Measurements from ENCODE around the gene TNRC6B.
A peak's percentile ranks its signal among the peaks of the same experiment; 100 is the strongest.

The TNRC6B gene, protein sequence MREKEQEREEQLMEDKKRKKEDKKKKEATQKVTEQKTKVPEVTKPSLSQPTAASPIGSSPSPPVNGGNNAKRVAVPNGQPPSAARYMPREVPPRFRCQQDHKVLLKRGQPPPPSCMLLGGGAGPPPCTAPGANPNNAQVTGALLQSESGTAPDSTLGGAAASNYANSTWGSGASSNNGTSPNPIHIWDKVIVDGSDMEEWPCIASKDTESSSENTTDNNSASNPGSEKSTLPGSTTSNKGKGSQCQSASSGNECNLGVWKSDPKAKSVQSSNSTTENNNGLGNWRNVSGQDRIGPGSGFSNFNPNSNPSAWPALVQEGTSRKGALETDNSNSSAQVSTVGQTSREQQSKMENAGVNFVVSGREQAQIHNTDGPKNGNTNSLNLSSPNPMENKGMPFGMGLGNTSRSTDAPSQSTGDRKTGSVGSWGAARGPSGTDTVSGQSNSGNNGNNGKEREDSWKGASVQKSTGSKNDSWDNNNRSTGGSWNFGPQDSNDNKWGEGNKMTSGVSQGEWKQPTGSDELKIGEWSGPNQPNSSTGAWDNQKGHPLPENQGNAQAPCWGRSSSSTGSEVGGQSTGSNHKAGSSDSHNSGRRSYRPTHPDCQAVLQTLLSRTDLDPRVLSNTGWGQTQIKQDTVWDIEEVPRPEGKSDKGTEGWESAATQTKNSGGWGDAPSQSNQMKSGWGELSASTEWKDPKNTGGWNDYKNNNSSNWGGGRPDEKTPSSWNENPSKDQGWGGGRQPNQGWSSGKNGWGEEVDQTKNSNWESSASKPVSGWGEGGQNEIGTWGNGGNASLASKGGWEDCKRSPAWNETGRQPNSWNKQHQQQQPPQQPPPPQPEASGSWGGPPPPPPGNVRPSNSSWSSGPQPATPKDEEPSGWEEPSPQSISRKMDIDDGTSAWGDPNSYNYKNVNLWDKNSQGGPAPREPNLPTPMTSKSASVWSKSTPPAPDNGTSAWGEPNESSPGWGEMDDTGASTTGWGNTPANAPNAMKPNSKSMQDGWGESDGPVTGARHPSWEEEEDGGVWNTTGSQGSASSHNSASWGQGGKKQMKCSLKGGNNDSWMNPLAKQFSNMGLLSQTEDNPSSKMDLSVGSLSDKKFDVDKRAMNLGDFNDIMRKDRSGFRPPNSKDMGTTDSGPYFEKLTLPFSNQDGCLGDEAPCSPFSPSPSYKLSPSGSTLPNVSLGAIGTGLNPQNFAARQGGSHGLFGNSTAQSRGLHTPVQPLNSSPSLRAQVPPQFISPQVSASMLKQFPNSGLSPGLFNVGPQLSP (N-terminal part only)

DNA sequence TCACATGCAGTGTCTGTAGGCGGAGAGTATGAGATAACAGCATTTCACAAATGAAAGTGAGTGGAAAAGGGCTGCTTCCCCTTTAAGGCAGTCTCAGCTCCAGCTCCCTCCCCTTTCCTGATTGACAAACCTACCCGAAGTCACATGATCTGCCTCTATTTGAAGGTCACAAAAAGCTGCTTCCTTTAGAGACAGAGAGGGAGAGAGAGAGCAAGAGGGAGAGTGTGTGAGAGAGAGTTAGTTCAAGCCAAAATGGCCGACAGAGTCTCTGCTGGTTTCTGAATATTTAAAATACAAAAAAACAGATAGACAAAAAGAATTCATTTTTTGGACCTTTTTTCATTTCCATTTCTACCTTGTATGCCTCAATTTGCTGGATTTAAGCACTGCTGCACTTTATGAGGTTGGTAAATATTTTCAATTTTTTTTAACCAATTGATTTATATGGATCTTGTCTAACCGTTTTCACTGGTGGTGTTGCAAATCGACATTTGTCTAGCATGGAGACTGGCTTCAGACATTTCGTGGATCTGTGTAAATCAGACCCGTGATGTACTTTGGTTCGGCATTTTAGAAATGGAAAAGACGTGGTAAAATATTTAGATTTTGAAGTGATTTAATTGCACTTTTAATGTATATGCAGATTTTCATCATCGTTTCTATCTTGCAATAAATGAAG lies at the start of gene TNRC6B:
TNRC6B (plus strand) TSS at position 188 of the 679 bp plus-strand sequence; CDS start at position 399, 211 bp downstream.
- TF ChIP-seq, protein P1, sequence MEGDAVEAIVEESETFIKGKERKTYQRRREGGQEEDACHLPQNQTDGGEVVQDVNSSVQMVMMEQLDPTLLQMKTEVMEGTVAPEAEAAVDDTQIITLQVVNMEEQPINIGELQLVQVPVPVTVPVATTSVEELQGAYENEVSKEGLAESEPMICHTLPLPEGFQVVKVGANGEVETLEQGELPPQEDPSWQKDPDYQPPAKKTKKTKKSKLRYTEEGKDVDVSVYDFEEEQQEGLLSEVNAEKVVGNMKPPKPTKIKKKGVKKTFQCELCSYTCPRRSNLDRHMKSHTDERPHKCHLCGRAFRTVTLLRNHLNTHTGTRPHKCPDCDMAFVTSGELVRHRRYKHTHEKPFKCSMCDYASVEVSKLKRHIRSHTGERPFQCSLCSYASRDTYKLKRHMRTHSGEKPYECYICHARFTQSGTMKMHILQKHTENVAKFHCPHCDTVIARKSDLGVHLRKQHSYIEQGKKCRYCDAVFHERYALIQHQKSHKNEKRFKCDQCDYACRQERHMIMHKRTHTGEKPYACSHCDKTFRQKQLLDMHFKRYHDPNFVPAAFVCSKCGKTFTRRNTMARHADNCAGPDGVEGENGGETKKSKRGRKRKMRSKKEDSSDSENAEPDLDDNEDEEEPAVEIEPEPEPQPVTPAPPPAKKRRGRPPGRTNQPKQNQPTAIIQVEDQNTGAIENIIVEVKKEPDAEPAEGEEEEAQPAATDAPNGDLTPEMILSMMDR (conservative IDR thresholded peaks at IDR 0.05; ENCODE audit: low read depth, low read length) = no peak
- DNase-seq (ENCODE audit: low read depth) = peak; percentile 94
- peak within 1 kb of the TSS; percentile 100 for H3K4me3 ChIP-seq (ENCODE audit: low read length)

DNA sequence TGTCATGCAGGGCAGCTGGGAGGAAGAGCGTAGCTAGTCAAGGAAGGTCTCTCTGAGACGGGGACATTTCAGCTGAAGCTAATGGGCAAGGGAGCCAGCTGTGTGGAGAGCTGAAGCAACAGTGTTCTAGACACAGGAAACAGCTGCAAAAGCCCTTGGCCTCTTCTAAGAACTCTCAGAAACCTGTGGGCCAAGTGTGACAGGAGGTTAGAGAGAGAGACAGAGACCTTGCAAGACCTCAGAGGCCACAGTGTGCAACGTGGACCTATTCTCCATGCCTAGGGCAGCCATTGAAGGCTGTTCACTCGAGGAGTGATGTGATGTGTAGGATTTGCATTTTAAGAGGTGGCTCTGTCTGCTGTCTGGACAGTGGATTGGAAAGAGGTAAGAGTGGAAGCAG lies 48.7 kb upstream of the TNRC6B start:
- TF ChIP-seq, protein P1 (conservative IDR thresholded peaks at IDR 0.05; ENCODE audit: low read depth, low read length) = no peak
- no peak for DNase-seq (ENCODE audit: low read depth)
- H3K4me3 ChIP-seq (ENCODE audit: low read length) = no peak overlapping the region

DNA sequence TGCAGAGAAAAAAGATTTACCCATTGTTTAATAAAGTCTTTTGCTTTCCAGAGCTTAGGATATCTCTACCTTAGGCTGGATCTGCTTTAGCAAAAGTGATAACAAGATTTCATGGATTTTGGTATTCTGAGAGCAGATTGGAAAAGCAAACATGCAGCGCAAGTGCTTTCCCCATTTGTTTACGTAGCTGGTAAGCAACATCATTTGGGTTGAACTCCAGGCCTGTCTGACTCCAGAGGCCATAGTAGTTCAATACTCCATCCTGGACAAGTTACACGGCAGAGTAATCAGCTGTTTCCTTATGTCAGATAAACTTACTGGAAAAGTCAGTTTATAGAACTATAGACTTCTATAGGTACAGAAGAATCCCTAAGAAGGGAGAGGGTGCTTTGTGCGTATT lies 40.6 kb upstream of the TNRC6B start:
- TF ChIP-seq, protein P1 (conservative IDR thresholded peaks at IDR 0.05; ENCODE audit: low read depth, low read length) = no peak
- DNase-seq (ENCODE audit: low read depth) = no peak

DNA sequence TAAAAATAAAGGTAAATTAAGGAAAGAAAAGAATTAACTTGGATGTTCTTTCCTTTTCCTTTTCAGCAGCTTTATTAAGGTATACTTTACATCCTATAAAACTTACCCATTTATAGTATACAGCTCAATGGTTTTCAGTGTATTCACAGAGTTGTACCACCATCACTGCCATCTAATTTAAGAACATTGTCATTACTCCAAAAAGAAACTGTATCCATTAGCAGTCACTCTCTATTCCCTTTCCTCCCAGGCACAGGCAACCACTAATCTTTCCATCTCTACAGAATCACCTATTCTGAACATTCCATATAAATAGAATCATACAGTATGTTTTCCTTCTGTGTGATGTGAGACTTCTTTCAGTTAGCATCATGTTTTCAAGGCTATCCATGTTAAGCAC lies 38.9 kb upstream of the TNRC6B start:
- no peak for DNase-seq (ENCODE audit: low read depth)
- TF ChIP-seq, protein P1 (conservative IDR thresholded peaks at IDR 0.05; ENCODE audit: low read depth, low read length) = no peak
- H3K4me3 ChIP-seq (ENCODE audit: low read length) = no peak overlapping the region

More for the DNA sequence above, 40.6 kb upstream of the TNRC6B start:
- no peak overlapping the region for H3K4me3 ChIP-seq (ENCODE audit: low read length)

DNA sequence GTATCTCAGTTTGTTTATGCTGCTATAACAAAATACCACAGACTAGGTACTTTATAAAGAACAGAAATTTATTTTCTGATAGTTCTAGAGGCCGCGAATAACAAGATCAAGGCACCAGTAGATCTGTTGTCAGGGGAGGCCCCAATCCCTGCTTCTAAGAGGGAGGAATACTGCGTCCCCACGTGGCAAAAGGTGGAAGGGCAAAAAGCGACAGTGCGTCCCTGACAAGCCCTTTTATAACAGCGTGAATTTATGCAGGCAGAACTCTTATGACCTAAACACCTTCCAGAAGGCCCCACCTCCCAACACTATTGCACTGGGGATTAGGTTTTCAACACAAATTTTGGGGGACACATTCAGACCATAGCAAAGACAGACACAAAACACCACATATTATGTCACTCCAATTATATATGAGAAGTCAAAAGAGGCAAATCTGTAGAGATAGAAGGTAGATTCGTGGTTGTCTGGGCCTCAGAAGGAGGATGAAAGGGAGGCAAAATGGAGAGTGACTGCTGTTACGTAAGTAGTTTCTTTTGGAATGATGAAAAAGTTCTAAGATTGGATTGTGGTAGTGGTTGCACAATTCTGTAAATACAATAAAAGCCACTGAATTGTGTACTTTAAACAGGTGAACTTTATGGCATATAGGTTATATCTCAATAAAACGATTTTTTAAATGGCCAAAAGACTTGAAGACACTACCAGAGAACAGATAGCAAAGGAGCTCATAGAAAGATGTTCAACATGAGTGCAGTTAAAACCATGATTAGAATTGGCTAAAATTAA lies 30.1 kb upstream of the TNRC6B start:
- DNase-seq (ENCODE audit: low read depth) = no peak
- no peak overlapping the region for H3K4me3 ChIP-seq (ENCODE audit: low read length)
- TF ChIP-seq, protein P1 (conservative IDR thresholded peaks at IDR 0.05; ENCODE audit: low read depth, low read length) = no peak
